ENCODE results near the gene PCDHGB6. TPM values are rescaled to one million over a fixed set of nuclear protein-coding genes. Genes with fewer than 3 reads are reported as not detected.

The PCDHGB6 gene
- total RNA-seq, 1 experiment from 2014 or later = 6.0 TPM

DNA sequence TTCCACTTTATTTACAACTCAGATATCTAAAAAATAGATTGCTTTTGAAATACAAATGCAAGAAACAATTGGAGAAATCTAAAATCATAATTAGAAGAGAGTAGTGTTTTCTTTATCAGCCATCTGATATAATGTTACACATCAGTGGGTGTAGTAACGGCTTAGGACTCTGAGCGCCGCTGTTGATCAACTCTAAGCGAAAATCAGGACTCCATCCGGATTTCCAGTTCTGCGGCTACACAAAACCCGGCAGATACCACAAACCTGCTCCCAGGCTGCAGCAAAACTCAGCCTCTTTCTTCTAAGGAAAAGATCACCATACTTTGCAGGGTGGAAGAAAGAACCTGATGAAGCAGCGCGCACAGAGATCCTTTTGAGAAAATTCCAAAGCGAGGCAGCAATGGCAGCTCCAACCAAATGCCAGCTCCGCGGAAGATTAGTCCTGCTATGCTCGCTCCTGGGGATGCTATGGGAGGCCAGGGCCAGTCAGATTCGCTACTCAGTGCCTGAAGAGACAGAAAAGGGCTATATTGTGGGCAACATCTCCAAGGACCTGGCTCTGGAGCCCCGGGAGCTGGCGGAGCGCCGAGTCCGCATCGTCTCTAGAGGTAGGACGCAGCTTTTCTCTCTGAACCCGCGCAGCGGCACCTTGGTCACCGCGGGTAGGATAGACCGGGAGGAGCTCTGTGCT is 5.1 kb upstream of the PCDHGB6 start, which contains the start of gene PCDHGA9:
PCDHGA9 (plus strand) TSS at position 226 of the 691 bp plus-strand sequence; CDS start at position 401, 175 bp downstream.
- no CpG with 5 or more reads among the region's 27 CpGs for WGBS (ENCODE audit: extremely low coverage, insufficient read length, low lambda C conversion rate)
- H3K36me3 Mint-ChIP-seq (ENCODE audit: insufficient read depth in 1 of 3, low read depth in 3 of 3) = peaks cover 17 to 31% (median 29%) of the 10 kb centered on the region in 3 experiments

More for the DNA sequence above, 5.1 kb upstream of the PCDHGB6 start, which contains the start of gene PCDHGA9:
- H3K4me3 Mint-ChIP-seq = no peak within 1 kb of the TSS
- Histone ChIP-seq H2BK120ac (ENCODE audit: low read depth, low read length, poor library complexity, severe bottlenecking) (no peak within 1 kb of the TSS), H2BK20ac (ENCODE audit: low read depth, low read length, poor library complexity, severe bottlenecking) (no peak within 1 kb of the TSS), H3K79me1 (ENCODE audit: insufficient read depth, low read depth, low read length, poor library complexity, severe bottlenecking) (no peaks in the 10 kb centered on the region), H3K9me3 (ENCODE audit: control insufficient read depth, low read depth, low read length) (peaks cover 29% of the 10 kb centered on the region), H3K27me3 (ENCODE audit: insufficient read depth, low read length) (no peaks in the 10 kb centered on the region), H2BK5ac (ENCODE audit: insufficient read length, low read length) (no peak within 1 kb of the TSS), H4K91ac (ENCODE audit: insufficient read length, low read depth, low read length) (no peak within 1 kb of the TSS), H2BK15ac (ENCODE audit: low read depth, low read length) (no peak within 1 kb of the TSS), H3K9ac (ENCODE audit: extremely low read depth, insufficient read length, low read length) (no peak within 1 kb of the TSS), H3K27ac (ENCODE audit: insufficient read length, low read depth, low read length) (no peak within 1 kb of the TSS), H3K4me2 (ENCODE audit: insufficient read depth, insufficient read length, low read length) (no peak within 1 kb of the TSS), H3K14ac (ENCODE audit: insufficient read depth, low read length) (no peak within 1 kb of the TSS; the same call in 1 of the 2 replicates), H3T11ph (ENCODE audit: low read length) (no peak within 1 kb of the TSS), H3K4me1 (ENCODE audit: insufficient read depth, low read length) (no peaks in the 10 kb centered on the region), H4K20me1 (ENCODE audit: control insufficient read depth, insufficient read depth, insufficient read length) (no peaks in the 10 kb centered on the region), H2AK5ac (ENCODE audit: insufficient read length, low read length) (no peak within 1 kb of the TSS), H2AFZ (ENCODE audit: low read length) (no peak within 1 kb of the TSS), H3K56ac (ENCODE audit: insufficient read length, low read depth, low read length) (no peak within 1 kb of the TSS), H4K8ac (replicated peaks; ENCODE audit: insufficient read length, low read depth, low read length) (no peak within 1 kb of the TSS), H3K79me2 (ENCODE audit: insufficient read depth, low read length) (no peaks in the 10 kb centered on the region), H3K23ac (ENCODE audit: insufficient read length, low read depth, low read length) (no peak within 1 kb of the TSS), H3K18ac (ENCODE audit: insufficient read length, low read depth, low read length) (no peak within 1 kb of the TSS), H4K5ac (ENCODE audit: insufficient read length, low read depth, low read length) (no peak within 1 kb of the TSS), H3K4ac (ENCODE audit: low read depth, low read length) (no peak within 1 kb of the TSS), H3K23me2 (ENCODE audit: insufficient read length, low read depth, low read length, poor library complexity, severe bottlenecking) (no peaks in the 10 kb centered on the region), H2BK12ac (ENCODE audit: insufficient read length, low read depth, low read length) (no peak within 1 kb of the TSS)
- peak within 1 kb of the TSS in 1 of 3 experiments; percentile 25; a peak in 1 of 7 replicates for H3K27ac Mint-ChIP-seq
- TF ChIP-seq, protein P1, sequence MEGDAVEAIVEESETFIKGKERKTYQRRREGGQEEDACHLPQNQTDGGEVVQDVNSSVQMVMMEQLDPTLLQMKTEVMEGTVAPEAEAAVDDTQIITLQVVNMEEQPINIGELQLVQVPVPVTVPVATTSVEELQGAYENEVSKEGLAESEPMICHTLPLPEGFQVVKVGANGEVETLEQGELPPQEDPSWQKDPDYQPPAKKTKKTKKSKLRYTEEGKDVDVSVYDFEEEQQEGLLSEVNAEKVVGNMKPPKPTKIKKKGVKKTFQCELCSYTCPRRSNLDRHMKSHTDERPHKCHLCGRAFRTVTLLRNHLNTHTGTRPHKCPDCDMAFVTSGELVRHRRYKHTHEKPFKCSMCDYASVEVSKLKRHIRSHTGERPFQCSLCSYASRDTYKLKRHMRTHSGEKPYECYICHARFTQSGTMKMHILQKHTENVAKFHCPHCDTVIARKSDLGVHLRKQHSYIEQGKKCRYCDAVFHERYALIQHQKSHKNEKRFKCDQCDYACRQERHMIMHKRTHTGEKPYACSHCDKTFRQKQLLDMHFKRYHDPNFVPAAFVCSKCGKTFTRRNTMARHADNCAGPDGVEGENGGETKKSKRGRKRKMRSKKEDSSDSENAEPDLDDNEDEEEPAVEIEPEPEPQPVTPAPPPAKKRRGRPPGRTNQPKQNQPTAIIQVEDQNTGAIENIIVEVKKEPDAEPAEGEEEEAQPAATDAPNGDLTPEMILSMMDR (conservative IDR thresholded peaks at IDR 0.05) = peak; percentile 56
- H3K9me3 Mint-ChIP-seq = peaks cover 31 to 50% of the 10 kb centered on the region in 2 experiments
- no peaks in the 10 kb centered on the region for H3K27me3 Mint-ChIP-seq (ENCODE audit: low read depth)
- no peaks in the 10 kb centered on the region for H3K4me1 Mint-ChIP-seq
- DNase-seq = no peak
